HepG2 (cell line): ENCODE data around the gene FKBP14. TPM values are rescaled to one million over a fixed set of nuclear protein-coding genes. Genes with fewer than 3 reads are reported as not detected.

Experiments used
- CREB1 ChIP-seq, 2 experiments: fragments of 450-650 bp in 1 of 2; IDR thresholded peaks; 2 replicates each; pipeline ENCODE4 v1.6.1; 2016 to 2017; ENCODE audit warnings: control low read depth in 1 of 2, mild to moderate bottlenecking in 1 of 2, missing compliant biosample characterization in 1 of 2, missing genetic modification characterization in 1 of 2
- PBX2 ChIP-seq: IDR thresholded peaks from 2 replicates; pipeline ENCODE4 v1.6.1; 2016; ENCODE audit warnings: control low read depth
- RARA ChIP-seq: IDR thresholded peaks from 2 replicates; pipeline ENCODE4 v1.6.1; 2016; ENCODE audit warnings: missing genetic modification reagents, missing compliant biosample characterization
- SALL2 ChIP-seq: sonication (generic); formaldehyde crosslinking; IDR thresholded peaks from 2 replicates; pipeline ENCODE4 v1.8.1; 2023; ENCODE audit warnings: mild to moderate bottlenecking, missing genetic modification reagents, inconsistent platforms
- ZEB1 ChIP-seq: IDR thresholded peaks from 2 replicates; pipeline ENCODE4 v1.6.1; 2012; ENCODE audit warnings: mild to moderate bottlenecking, low read depth, inconsistent platforms; ENCODE audit not compliant: insufficient replicate concordance
- ZHX2 ChIP-seq, 2 experiments: sonication (generic) in 1 of 2; formaldehyde crosslinking in 1 of 2; IDR thresholded peaks; 2 replicates each; pipeline versions ENCODE4 v1.6.1 to v1.9.0; 2014 to 2022; ENCODE audit warnings: antibody characterized with exemption in 1 of 2, borderline replicate concordance in 1 of 2, inconsistent platforms in 1 of 2, low read depth in 1 of 2, missing genetic modification reagents in 1 of 2
- ZNF124 ChIP-seq: sonication (generic); formaldehyde crosslinking; IDR thresholded peaks from 2 replicates; pipeline ENCODE4 v1.4.0; 2020; ENCODE audit warnings: missing genetic modification reagents
- ZNF18 ChIP-seq: sonication (generic); formaldehyde crosslinking; IDR thresholded peaks from 2 replicates; pipeline ENCODE4 v1.8.0; 2022; ENCODE audit warnings: mild to moderate bottlenecking, missing genetic modification reagents; ENCODE audit not compliant: insufficient replicate concordance
- ZNF281 ChIP-seq: sonication (generic); formaldehyde crosslinking; IDR thresholded peaks from 2 replicates; pipeline ENCODE4 v1.4.0; 2020; ENCODE audit warnings: missing genetic modification reagents, borderline replicate concordance
- ZNF326 ChIP-seq: sonication (generic); formaldehyde crosslinking; IDR thresholded peaks from 2 replicates; pipeline ENCODE4 v1.4.0; 2020; ENCODE audit warnings: missing genetic modification reagents, borderline replicate concordance
- ZNF354B ChIP-seq: sonication (generic); formaldehyde crosslinking; IDR thresholded peaks from 2 replicates; pipeline ENCODE4 v1.8.0; 2022; ENCODE audit warnings: mild to moderate bottlenecking, missing genetic modification reagents
- ZNF629 ChIP-seq: sonication (generic); formaldehyde crosslinking; conservative IDR thresholded peaks from 2 replicates; pipeline ENCODE4 v1.5.0; 2020; ENCODE audit warnings: missing genetic modification reagents
- ZSCAN9 ChIP-seq: IDR thresholded peaks from 2 replicates; pipeline ENCODE4 v1.6.1; 2016; ENCODE audit warnings: borderline replicate concordance
- ZZZ3 ChIP-seq: sonication (generic); formaldehyde crosslinking; IDR thresholded peaks from 2 replicates; pipeline ENCODE4 v1.4.0; 2020; ENCODE audit warnings: missing genetic modification reagents, mild to moderate bottlenecking, borderline replicate concordance
- polyA plus RNA-seq, 8 experiments: library from polyadenylated mRNA; depleted of rRNA in 3 of 8; stranded (reverse) in 7 of 8; unstranded in 1 of 8; fragments of >200 nt; fragmentation: Illumina TruSeq in 4 of 8; extraction: Trizol in 4 of 8; gene quantifications; 2 replicates each; pipeline versions ENCODE4 v1.2.1 to v1.2.3, GENCODE V29; 2011 to 2016; ENCODE audit warnings: low read depth in 4 of 8, missing spikeins in 1 of 8, mixed read lengths in 1 of 8; ENCODE audit not compliant: insufficient read depth in 1 of 8
- total RNA-seq, 5 experiments: library from RNA; depleted of rRNA; stranded (reverse); fragments of >200 nt; fragmentation: Illumina TruSeq; extraction: Trizol; gene quantifications; 2 replicates each; pipeline ENCODE4 v1.2.3, GENCODE V29; 2016; ENCODE audit warnings: low read depth in 1 of 5
- TF ChIP-seq, protein P1 (sequence below): sonication (generic); formaldehyde crosslinking; IDR thresholded peaks from 2 replicates; pipeline ENCODE4 v1.4.0; 2020; ENCODE audit warnings: missing genetic modification reagents

The FKBP14 gene
- total and polyA plus RNA-seq, 2 of the 13 experiments (the other 11 are each of a cell fraction or from before 2014, with no cell fraction given), result 20.0 to 32.3 TPM

GRCh38 chr7:29987811-29988317 is 38.6 kb downstream of the FKBP14 start (continued):
- TF ChIP-seq ZHX2 (IDR thresholded peaks at IDR 0.05; ENCODE audit: low read depth), result no peak
- TF ChIP-seq ZHX2 (CRISPR knock-in tag; IDR thresholded peaks at IDR 0.05; ENCODE audit: borderline replicate concordance), result no peak
- peak; percentile 26; the same call in 1 of the 2 replicates for TF ChIP-seq RARA (CRISPR knock-in tag)
- no peak for TF ChIP-seq ZZZ3
- 0 out of 2 replicates have a peak, but pooled peaks have one; percentile 1 for TF ChIP-seq ZSCAN9 (CRISPR knock-in tag)
- no peak for TF ChIP-seq ZNF18 (CRISPR knock-in tag)
- TF ChIP-seq, protein P1, sequence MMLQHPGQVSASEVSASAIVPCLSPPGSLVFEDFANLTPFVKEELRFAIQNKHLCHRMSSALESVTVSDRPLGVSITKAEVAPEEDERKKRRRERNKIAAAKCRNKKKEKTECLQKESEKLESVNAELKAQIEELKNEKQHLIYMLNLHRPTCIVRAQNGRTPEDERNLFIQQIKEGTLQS (CRISPR knock-in tag), result peak; percentile 90
- no peak for TF ChIP-seq ZEB1
- no peak for TF ChIP-seq ZNF326 (CRISPR knock-in tag)
- TF ChIP-seq SALL2, result no peak
- TF ChIP-seq ZNF629 (CRISPR knock-in tag), result no peak
- TF ChIP-seq ZNF124 (CRISPR knock-in tag), result no peak
- no peak for TF ChIP-seq ZNF281 (CRISPR knock-in tag)
- no peak for TF ChIP-seq ZNF354B (CRISPR knock-in tag)
- no peak for TF ChIP-seq CREB1 (IDR thresholded peaks at IDR 0.05)
- TF ChIP-seq CREB1 (CRISPR knock-in tag; IDR thresholded peaks at IDR 0.05), result peak; percentile 32; the same call in 1 of the 2 replicates
- no peak for TF ChIP-seq PBX2 (CRISPR knock-in tag)
